ENCODE measurements around the gene DNAJA3.

DNA sequence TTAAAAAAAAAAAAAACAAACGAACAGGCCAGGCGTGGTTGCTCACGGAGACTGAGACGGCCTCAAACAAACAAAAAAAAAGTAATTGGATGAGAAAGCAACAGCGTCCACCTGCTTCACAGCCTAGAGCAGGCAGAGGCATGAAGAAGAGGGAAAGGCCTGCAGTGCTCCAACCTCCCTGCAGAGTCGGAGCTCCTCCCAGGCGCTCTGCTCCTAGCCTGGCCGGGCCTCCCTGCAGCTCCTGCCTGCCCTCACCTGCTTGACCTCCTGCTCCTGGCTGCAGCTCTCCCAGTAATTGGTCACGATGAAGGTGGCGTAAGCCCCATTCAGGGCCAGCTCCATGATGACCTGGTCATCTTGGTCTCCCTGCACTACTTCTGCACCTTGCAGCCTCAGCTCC, 43.3 kb downstream of the DNAJA3 start:
- no peak for TF ChIP-seq CTCF (IDR thresholded peaks at IDR 0.05)
- TF ChIP-seq POLR2A (IDR thresholded peaks at IDR 0.05), result no peak

Data from Peyer's patch (tissue), 4 donors.